ENCODE data around the gene DMGDH.

Gene DMGDH

GRCh38 chr5:79076819-79077218, 7.3 kb upstream of the DMGDH start:
- no peak for ATAC-seq
- TF ChIP-seq PATZ1 (CRISPR knock-in tag; IDR thresholded peaks at IDR 0.05; ENCODE audit: borderline replicate concordance) (no peak), ZNF8 (CRISPR knock-in tag; IDR thresholded peaks at IDR 0.05) (no peak), ZFP3 (CRISPR knock-in tag; IDR thresholded peaks at IDR 0.05) (no peak), ZNF70 (CRISPR knock-in tag; IDR thresholded peaks at IDR 0.05) (no peak), PPARA (CRISPR knock-in tag; IDR thresholded peaks at IDR 0.05; ENCODE audit: borderline replicate concordance) (no peak), ARNTL (CRISPR knock-in tag; IDR thresholded peaks at IDR 0.05; ENCODE audit: borderline replicate concordance, low read depth) (no peak), SNAI2 (CRISPR knock-in tag; IDR thresholded peaks at IDR 0.05) (no peak), ZNF565 (CRISPR knock-in tag; conservative IDR thresholded peaks at IDR 0.05; ENCODE audit: low read depth) (no peak), TCF4 (CRISPR knock-in tag; IDR thresholded peaks at IDR 0.05; ENCODE audit: borderline replicate concordance) (no peak), ESRRG (CRISPR knock-in tag; IDR thresholded peaks at IDR 0.05) (no peak), RARB (CRISPR knock-in tag; IDR thresholded peaks at IDR 0.05) (no peak), OSR1 (CRISPR knock-in tag; IDR thresholded peaks at IDR 0.05) (no peak), GLIS3 (CRISPR knock-in tag; IDR thresholded peaks at IDR 0.05) (no peak), CSRNP3 (CRISPR knock-in tag; IDR thresholded peaks at IDR 0.05) (no peak), POU6F1 (CRISPR knock-in tag; IDR thresholded peaks at IDR 0.05; ENCODE audit: borderline replicate concordance, low read depth) (no peak)

GRCh38 chr5:79075646-79076426, 6.4 kb upstream of the DMGDH start:
- ATAC-seq = no peak

More at GRCh38 chr5:79075646-79076426, 6.4 kb upstream of the DMGDH start:
- TF ChIP-seq TCF4 (CRISPR knock-in tag; IDR thresholded peaks at IDR 0.05; ENCODE audit: borderline replicate concordance) (no peak), ZC3H10 (CRISPR knock-in tag; IDR thresholded peaks at IDR 0.05) (no peak), BACH2 (CRISPR knock-in tag; IDR thresholded peaks at IDR 0.05; ENCODE audit: borderline replicate concordance) (no peak), TOX (CRISPR knock-in tag; IDR thresholded peaks at IDR 0.05; ENCODE audit: borderline replicate concordance) (no peak), ESRRG (CRISPR knock-in tag; IDR thresholded peaks at IDR 0.05) (no peak), POU6F1 (CRISPR knock-in tag; IDR thresholded peaks at IDR 0.05; ENCODE audit: borderline replicate concordance, low read depth) (no peak), TSHZ2 (CRISPR knock-in tag; IDR thresholded peaks at IDR 0.05) (no peak), ZNF565 (CRISPR knock-in tag; conservative IDR thresholded peaks at IDR 0.05; ENCODE audit: low read depth) (no peak), RARB (CRISPR knock-in tag; IDR thresholded peaks at IDR 0.05) (no peak), CREB5 (CRISPR knock-in tag; IDR thresholded peaks at IDR 0.05; ENCODE audit: low read depth) (no peak), CSDC2 (CRISPR knock-in tag; IDR thresholded peaks at IDR 0.05) (no peak), ZFP3 (CRISPR knock-in tag; IDR thresholded peaks at IDR 0.05) (no peak), PPARA (CRISPR knock-in tag; IDR thresholded peaks at IDR 0.05; ENCODE audit: borderline replicate concordance) (no peak), ZNF8 (CRISPR knock-in tag; IDR thresholded peaks at IDR 0.05) (no peak), OSR1 (CRISPR knock-in tag; IDR thresholded peaks at IDR 0.05) (no peak)

All from SK-N-SH treated with all-trans-retinoic acid at 6 μM for 48 hours (cell line).